Muscle of leg (tissue), 11 donors: ENCODE measurements around the gene DIP2B. TPM values are rescaled to one million over a fixed set of nuclear protein-coding genes. Genes with fewer than 3 reads are reported as not detected.

Experiments used
- DNase-seq: peaks from one replicate; pipeline ENCODE4 v3.0.0; 2013
- H3K27ac ChIP-seq: one replicate; pipeline ENCODE4 v1.5.1; 2013; ENCODE audit warnings: mild to moderate bottlenecking, low read length, control low read depth
- H3K27me3 ChIP-seq: one replicate; pipeline ENCODE4 v1.6.1; 2013; ENCODE audit warnings: low read length; ENCODE audit not compliant: control insufficient read depth, insufficient read depth
- H3K36me3 ChIP-seq: one replicate; pipeline ENCODE4 v1.6.1; 2013; ENCODE audit warnings: low read length; ENCODE audit not compliant: control insufficient read depth, insufficient read depth
- H3K4me1 ChIP-seq: one replicate; pipeline ENCODE4 v1.6.1; 2013; ENCODE audit warnings: low read length; ENCODE audit not compliant: control insufficient read depth, insufficient read depth
- H3K4me3 ChIP-seq: one replicate; pipeline ENCODE4 v1.5.1; 2013; ENCODE audit warnings: low read length, control low read depth
- H3K9me3 ChIP-seq: replicated peaks from 2 replicates; pipeline ENCODE4 v1.6.1; 2013; ENCODE audit warnings: low read depth, low read length; ENCODE audit not compliant: control insufficient read depth
- WGBS: methylation state at CpG from one replicate; pipeline ENCODE4 v1.1.5; 2013; ENCODE audit warnings: missing lambda C conversion rate; ENCODE audit not compliant: insufficient coverage; 5-methylcytosine and 5-hydroxymethylcytosine counted together
- polyA plus RNA-seq, 8 donors: library from polyadenylated mRNA; unstranded; fragments of 120-200 nt; gene quantifications; one replicate each; pipeline versions ENCODE4 v1.2.1 to v1.2.3, GENCODE V29; 2013; ENCODE audit warnings: inconsistent platforms in 1 of 8, low replicate concordance in 1 of 8; ENCODE audit not compliant: insufficient read length in 8 of 8, insufficient read depth in 1 of 8
- total RNA-seq: library from RNA; stranded (reverse); fragments of 120-200 nt; gene quantifications from one replicate; pipeline ENCODE4 v1.2.4, GENCODE V29; 2013

DIP2B gene
- total and polyA plus RNA-seq, 9 donors = 13.2 to 27.2 (median 21.2) TPM

- no CpG with 5 or more reads among the region's 4 CpGs for WGBS
- H3K36me3 ChIP-seq = peaks cover 34% of the 10 kb centered on the region
Observed at GRCh38 chr12:50686406-50686805, 181.6 kb downstream of the DIP2B start.

GRCh38 chr12:50686976-50687375, 182.2 kb downstream of the DIP2B start:
- 75% methylated on average over 1 of the region's 2 CpGs for WGBS
- H3K4me3 ChIP-seq = no peak overlapping the region
- H3K27ac ChIP-seq = no peak overlapping the region
- peaks cover 34% of the 10 kb centered on the region for H3K36me3 ChIP-seq
- H3K4me1 ChIP-seq = peaks cover 2% of the 10 kb centered on the region
- H3K27me3 ChIP-seq = no peaks in the 10 kb centered on the region
- no peak for DNase-seq
- no peaks in the 10 kb centered on the region for H3K9me3 ChIP-seq

More at GRCh38 chr12:50686406-50686805, 181.6 kb downstream of the DIP2B start:
- no peak for DNase-seq
- Histone ChIP-seq H3K9me3 (no peaks in the 10 kb centered on the region), H3K27me3 (no peaks in the 10 kb centered on the region), H3K27ac (no peak overlapping the region), H3K4me3 (no peak overlapping the region), H3K4me1 (peaks cover 2% of the 10 kb centered on the region)

DNA sequence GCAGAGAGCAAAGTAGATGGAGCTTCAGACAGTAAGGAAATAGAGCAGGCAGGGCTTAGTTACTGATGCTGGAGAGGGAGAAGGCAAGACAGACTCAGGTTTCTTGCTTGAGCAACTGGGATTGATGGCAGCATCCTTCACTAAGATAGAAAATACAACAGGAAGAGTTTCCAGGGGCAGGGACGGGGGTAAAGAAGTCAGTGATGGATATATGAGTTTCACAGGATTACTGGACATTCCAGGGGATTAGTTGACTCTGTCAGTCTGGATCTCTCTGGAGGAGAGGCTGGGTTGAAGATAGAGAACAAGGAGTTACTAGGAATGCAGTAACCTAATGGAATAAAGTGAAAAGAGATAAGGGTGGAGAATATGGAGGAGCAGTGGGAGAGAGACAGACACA, 184.7 kb downstream of the DIP2B start:
- DNase-seq = no peak
- H3K36me3 ChIP-seq = peaks cover 37% of the 10 kb centered on the region
- no peaks in the 10 kb centered on the region for H3K27me3 ChIP-seq
- peaks cover 2% of the 10 kb centered on the region for H3K4me1 ChIP-seq
- WGBS = 20% methylated on average over 1 of the region's 1 CpG
- no peak overlapping the region for H3K27ac ChIP-seq
- no peak overlapping the region for H3K4me3 ChIP-seq
- no peaks in the 10 kb centered on the region for H3K9me3 ChIP-seq

DNA sequence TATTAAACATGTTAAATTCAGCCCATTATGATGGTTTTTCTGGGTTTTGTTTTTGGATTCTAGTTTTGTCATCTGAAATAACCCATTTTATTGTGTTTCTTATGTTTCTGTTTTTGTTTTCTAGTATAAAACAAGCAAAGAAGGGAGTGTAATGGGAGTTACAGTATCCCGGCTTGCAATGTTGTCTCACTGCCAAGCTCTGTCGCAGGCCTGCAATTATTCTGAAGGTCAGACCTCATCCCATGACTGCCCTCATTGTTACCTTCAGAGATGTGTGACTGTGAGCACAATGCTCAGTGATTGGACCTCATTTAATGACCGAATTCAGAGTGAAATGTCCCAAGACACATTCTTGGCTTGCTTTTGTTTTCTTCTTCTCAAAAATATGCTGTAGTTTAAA, 186.1 kb downstream of the DIP2B start:
- peak overlapping the region; percentile 39 for H3K27ac ChIP-seq
- H3K4me3 ChIP-seq = no peak overlapping the region
- WGBS = 58% methylated on average over 2 of the region's 3 CpGs
- peaks cover 2% of the 10 kb centered on the region for H3K4me1 ChIP-seq
- peaks cover 41% of the 10 kb centered on the region for H3K36me3 ChIP-seq
- H3K9me3 ChIP-seq = no peaks in the 10 kb centered on the region
- no peaks in the 10 kb centered on the region for H3K27me3 ChIP-seq
- peak; percentile 82 for DNase-seq

DNA sequence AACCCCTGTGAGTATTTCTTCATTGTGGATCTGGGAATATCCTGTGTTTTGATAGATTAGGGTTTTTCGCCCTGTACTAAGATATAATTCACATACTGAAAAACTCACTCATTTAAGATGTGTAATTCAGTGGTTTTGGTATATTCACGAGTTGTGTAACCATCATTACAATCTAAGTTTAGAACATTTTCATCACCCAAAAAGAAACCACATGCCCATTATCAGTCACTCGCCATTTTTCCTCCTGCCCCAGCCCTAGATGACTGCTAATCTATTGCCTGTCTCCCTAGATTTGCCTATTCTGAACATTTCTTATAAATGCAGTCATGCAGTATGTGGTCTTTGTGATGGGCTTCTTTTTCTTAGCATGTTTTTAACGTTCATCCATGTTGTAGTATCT, 191.2 kb downstream of the DIP2B start:
- Histone ChIP-seq H3K4me1 (peaks cover under 1% of the 10 kb centered on the region), H3K36me3 (peaks cover 59% of the 10 kb centered on the region), H3K27me3 (no peaks in the 10 kb centered on the region), H3K9me3 (no peaks in the 10 kb centered on the region), H3K4me3 (no peak overlapping the region), H3K27ac (no peak overlapping the region)
- no peak for DNase-seq
- no CpG with 5 or more reads among the region's 4 CpGs for WGBS

DNA sequence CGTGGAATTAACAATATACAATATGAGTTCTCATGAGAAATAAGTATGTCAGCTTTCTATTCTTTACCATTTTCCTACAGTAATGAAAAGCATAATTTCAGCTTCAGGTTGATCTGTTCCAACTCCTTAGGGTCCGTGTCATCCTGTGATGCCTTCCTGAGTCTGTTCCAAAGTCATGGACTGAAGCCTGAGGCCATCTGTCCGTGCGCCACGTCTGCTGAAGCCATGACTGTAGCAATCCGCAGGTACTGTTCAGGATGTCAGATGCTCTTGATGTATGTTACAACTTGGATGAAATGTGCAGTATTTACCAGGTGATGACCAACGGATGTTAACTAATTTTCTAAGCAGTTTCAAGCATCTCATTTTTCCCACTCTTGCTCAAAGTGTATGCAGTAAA, 192.1 kb downstream of the DIP2B start:
- no peaks in the 10 kb centered on the region for H3K4me1 ChIP-seq
- no peak overlapping the region for H3K27ac ChIP-seq
- H3K36me3 ChIP-seq = peaks cover 56% of the 10 kb centered on the region
- DNase-seq = no peak
- H3K9me3 ChIP-seq = no peaks in the 10 kb centered on the region
- H3K27me3 ChIP-seq = no peaks in the 10 kb centered on the region
- WGBS = 80% methylated on average over 4 of the region's 7 CpGs
- no peak overlapping the region for H3K4me3 ChIP-seq

GRCh38 chr12:50699154-50699553, 194.4 kb downstream of the DIP2B start:
- WGBS = no CpG with 5 or more reads among the region's 1 CpG
- DNase-seq = no peak
- no peak overlapping the region for H3K4me3 ChIP-seq
- no peaks in the 10 kb centered on the region for H3K27me3 ChIP-seq
- H3K27ac ChIP-seq = no peak overlapping the region
- H3K4me1 ChIP-seq = no peaks in the 10 kb centered on the region
- H3K9me3 ChIP-seq = no peaks in the 10 kb centered on the region
- peaks cover 50% of the 10 kb centered on the region for H3K36me3 ChIP-seq

GRCh38 chr12:50699940-50700339, 195.2 kb downstream of the DIP2B start:
- Histone ChIP-seq H3K27me3 (no peaks in the 10 kb centered on the region), H3K27ac (no peak overlapping the region), H3K4me1 (no peaks in the 10 kb centered on the region), H3K9me3 (no peaks in the 10 kb centered on the region), H3K36me3 (peaks cover 56% of the 10 kb centered on the region), H3K4me3 (no peak overlapping the region)
- WGBS = 29% methylated on average over 1 of the region's 6 CpGs
- no peak for DNase-seq

DNA sequence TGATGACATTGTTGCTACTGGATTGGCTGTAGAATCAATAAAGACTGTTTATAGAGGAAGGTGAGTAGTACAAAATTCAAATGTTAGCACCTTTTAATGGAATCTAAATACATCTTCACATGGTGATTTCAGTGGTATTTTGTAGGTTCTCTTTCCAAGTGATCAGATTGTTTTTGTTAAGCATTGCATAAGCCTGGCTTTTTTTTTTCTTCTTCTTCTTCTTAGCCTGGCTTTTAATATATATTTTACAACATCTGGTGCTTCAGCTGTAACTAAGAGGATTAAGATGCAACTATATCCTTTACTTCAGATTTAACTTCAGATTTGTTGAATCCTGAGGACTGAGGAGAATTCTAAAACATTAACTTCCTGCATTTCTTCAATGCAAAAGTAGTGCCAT, 201.8 kb downstream of the DIP2B start:
- H3K27ac ChIP-seq = no peak overlapping the region
- H3K9me3 ChIP-seq = no peaks in the 10 kb centered on the region
- H3K36me3 ChIP-seq = peaks cover 48% of the 10 kb centered on the region
- H3K4me3 ChIP-seq = no peak overlapping the region
- no peaks in the 10 kb centered on the region for H3K27me3 ChIP-seq
- no peaks in the 10 kb centered on the region for H3K4me1 ChIP-seq
- DNase-seq = no peak

DNA sequence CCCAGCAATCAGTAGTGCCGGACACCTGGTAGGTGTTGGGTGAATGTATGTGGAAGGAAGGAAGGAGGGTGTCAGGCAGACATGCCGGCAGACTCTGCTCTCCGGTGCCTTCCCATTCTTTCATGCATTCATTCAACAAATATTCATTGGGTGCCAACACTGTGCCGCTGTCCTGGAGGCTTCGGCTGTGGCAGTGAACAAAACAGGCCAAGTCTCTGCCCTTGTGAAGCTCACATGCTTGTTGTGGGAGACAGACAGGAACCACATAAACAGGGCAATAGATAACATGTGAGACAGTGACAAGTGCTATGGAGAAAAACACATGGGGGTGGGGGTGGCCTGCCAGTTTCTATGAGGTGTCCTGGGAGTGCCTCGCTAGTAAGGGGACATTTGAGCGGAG, 202.6 kb downstream of the DIP2B start:
- Histone ChIP-seq H3K36me3 (peaks cover 51% of the 10 kb centered on the region), H3K27me3 (no peaks in the 10 kb centered on the region), H3K4me1 (no peaks in the 10 kb centered on the region), H3K27ac (no peak overlapping the region), H3K9me3 (no peaks in the 10 kb centered on the region), H3K4me3 (no peak overlapping the region)
- 96% methylated on average over 4 of the region's 7 CpGs for WGBS
- DNase-seq = no peak

DNA sequence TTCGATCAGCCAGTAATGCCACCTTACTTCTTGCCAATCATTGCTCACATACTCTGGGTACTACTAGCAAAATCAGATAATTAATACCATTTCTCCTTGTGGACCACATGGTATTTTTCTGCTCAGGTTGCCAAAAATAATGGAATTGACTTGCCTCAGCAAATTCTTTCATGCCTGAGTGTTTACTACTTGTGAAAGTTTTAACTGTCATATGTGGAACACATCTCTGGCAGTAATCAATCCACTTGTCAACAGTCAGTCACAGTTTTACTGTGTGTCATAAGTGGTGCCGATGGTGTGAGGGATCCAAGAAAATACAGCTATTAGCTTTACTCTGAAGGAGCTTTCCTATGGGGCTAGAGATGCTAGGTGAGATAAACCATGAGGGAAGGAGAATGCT, 203.8 kb downstream of the DIP2B start:
- no peak overlapping the region for H3K4me3 ChIP-seq
- DNase-seq = no peak
- 100% methylated on average over 1 of the region's 2 CpGs for WGBS
- H3K27ac ChIP-seq = no peak overlapping the region
- H3K27me3 ChIP-seq = no peaks in the 10 kb centered on the region
- no peaks in the 10 kb centered on the region for H3K9me3 ChIP-seq
- H3K4me1 ChIP-seq = no peaks in the 10 kb centered on the region
- H3K36me3 ChIP-seq = peaks cover 49% of the 10 kb centered on the region
